ENCODE results near the gene MAJIN. TPM values are rescaled to one million over a fixed set of nuclear protein-coding genes. Genes with fewer than 3 reads are reported as not detected.
A peak's percentile ranks its signal among the peaks of the same experiment; 100 is the strongest.

The MAJIN gene
- total and polyA plus RNA-seq, 9 of the 15 experiments (the other 6 are each of a cell fraction or from before 2014, with no cell fraction given), result 0.17 to 0.83 (median 0.24) TPM; not detected in 2

MicroRNAs encoded within 50 kb of the gene (microRNA counts, 767-probe panel; counts per million panel counts)
- microRNA hsa-miR-192-5p, result 3,352 counts per million, percentile 74 among the panel's probes with 10 or more counts

Small RNA genes lying within 50 kb of the gene (microRNA-seq; reads per million reads assigned to microRNA genes)
- gene MIR6749 (ENCODE audit: borderline microRNAs expressed) (not detected), gene MIR6750 (ENCODE audit: borderline microRNAs expressed) (0.55 reads per million), gene MIR6879 (ENCODE audit: borderline microRNAs expressed) (0.27 reads per million)

Small RNA genes lying within 50 kb of the gene (small RNA-seq; reads per million reads assigned to genes)
- gene MIR6749, result not detected
- gene MIR6750, result not detected
- not detected for gene MIR6879

Other genes starting within 250 kb of the MAJIN start
Only the 7 nearest of the 26 such genes appear.
- 22.2 and 22.4 TPM in 2 replicates for gene ATG2A, start 54.9 kb downstream of the MAJIN start, total RNA-seq (2014; rRNA removed)
- gene ATG2A, start 54.9 kb downstream of the MAJIN start, total RNA-seq (2014; rRNA removed; fragmentation: Illumina TruSeq; extraction: Trizol), result 3.2 and 3.6 TPM in 2 replicates
- 6.2 and 7.7 TPM in 2 replicates for gene ATG2A, start 54.9 kb downstream of the MAJIN start, total RNA-seq (2015; rRNA removed; fragmentation: Illumina TruSeq; extraction: Trizol)
- gene ATG2A, start 54.9 kb downstream of the MAJIN start, total RNA-seq (2021), result 37.7 and 45.9 TPM in 2 replicates
- gene ATG2A, start 54.9 kb downstream of the MAJIN start, polyA plus RNA-seq (2011; rRNA removed), result 4.6 and 11.2 TPM in 2 replicates
- 5.2 and 15.8 TPM in 2 replicates for gene ATG2A, start 54.9 kb downstream of the MAJIN start, polyA plus RNA-seq (2014; fragmentation: Illumina TruSeq; extraction: Trizol)
- gene ATG2A, start 54.9 kb downstream of the MAJIN start, polyA plus RNA-seq (2014; fragmentation: Nextera tagmentation; extraction: Ambion mirVana), result under 1 TPM; 0.25 to 0.53 TPM
- 21.0 and 21.6 TPM in 2 replicates for gene ATG2A, start 54.9 kb downstream of the MAJIN start, polyA plus RNA-seq (2014; rRNA removed)
- 3.3 and 5.2 TPM in 2 replicates for gene PPP2R5B, start 47.4 kb downstream of the MAJIN start, total RNA-seq (2014; rRNA removed)
- 1.8 and 3.2 TPM in 2 replicates for gene PPP2R5B, start 47.4 kb downstream of the MAJIN start, total RNA-seq (2014; rRNA removed; fragmentation: Illumina TruSeq; extraction: Trizol)
- gene PPP2R5B, start 47.4 kb downstream of the MAJIN start, total RNA-seq (2015; rRNA removed; fragmentation: Illumina TruSeq; extraction: Trizol), result 2.5 and 2.6 TPM in 2 replicates
- gene PPP2R5B, start 47.4 kb downstream of the MAJIN start, total RNA-seq (2021), result 6.4 and 7.8 TPM in 2 replicates
- 7.3 and 11.1 TPM in 2 replicates for gene PPP2R5B, start 47.4 kb downstream of the MAJIN start, polyA plus RNA-seq (2011; rRNA removed)
- gene PPP2R5B, start 47.4 kb downstream of the MAJIN start, polyA plus RNA-seq (2014; fragmentation: Illumina TruSeq; extraction: Trizol), result 5.1 and 5.2 TPM in 2 replicates
- gene PPP2R5B, start 47.4 kb downstream of the MAJIN start, polyA plus RNA-seq (2014; fragmentation: Nextera tagmentation; extraction: Ambion mirVana), result under 1 TPM; 0.10 to 0.13 TPM
- 5.1 and 6.1 TPM in 2 replicates for gene PPP2R5B, start 47.4 kb downstream of the MAJIN start, polyA plus RNA-seq (2014; rRNA removed)
- not detected in 2 replicates for gene GPHA2, start 36.2 kb downstream of the MAJIN start, total RNA-seq (2014; rRNA removed)
- not detected in 2 replicates for gene GPHA2, start 36.2 kb downstream of the MAJIN start, total RNA-seq (2014; rRNA removed; fragmentation: Illumina TruSeq; extraction: Trizol)
- gene GPHA2, start 36.2 kb downstream of the MAJIN start, total RNA-seq (2015; rRNA removed; fragmentation: Illumina TruSeq; extraction: Trizol), result 0.22 TPM in 1 of 2 replicates, not detected in the other
- not detected in 2 replicates for gene GPHA2, start 36.2 kb downstream of the MAJIN start, total RNA-seq (2021)
- not detected in 2 replicates for gene GPHA2, start 36.2 kb downstream of the MAJIN start, polyA plus RNA-seq (2011; rRNA removed)
- not detected in 2 replicates for gene GPHA2, start 36.2 kb downstream of the MAJIN start, polyA plus RNA-seq (2014; fragmentation: Illumina TruSeq; extraction: Trizol)
- under 1 TPM in 1 of 2 experiments, not detected in 1; 0.17 TPM for gene GPHA2, start 36.2 kb downstream of the MAJIN start, polyA plus RNA-seq (2014; fragmentation: Nextera tagmentation; extraction: Ambion mirVana)
- 1.4 TPM in 1 of 2 replicates, not detected in the other for gene GPHA2, start 36.2 kb downstream of the MAJIN start, polyA plus RNA-seq (2014; rRNA removed)
- 7.0 and 7.3 TPM in 2 replicates for gene BATF2, start 24.9 kb upstream of the MAJIN start, total RNA-seq (2014; rRNA removed)
- 2.5 and 3.1 TPM in 2 replicates for gene BATF2, start 24.9 kb upstream of the MAJIN start, total RNA-seq (2014; rRNA removed; fragmentation: Illumina TruSeq; extraction: Trizol)
- gene BATF2, start 24.9 kb upstream of the MAJIN start, total RNA-seq (2015; rRNA removed; fragmentation: Illumina TruSeq; extraction: Trizol), result 4.4 and 4.8 TPM in 2 replicates
- 8.7 TPM in 2 replicates for gene BATF2, start 24.9 kb upstream of the MAJIN start, total RNA-seq (2021)
- 7.2 and 9.0 TPM in 2 replicates for gene BATF2, start 24.9 kb upstream of the MAJIN start, polyA plus RNA-seq (2011; rRNA removed)
- gene BATF2, start 24.9 kb upstream of the MAJIN start, polyA plus RNA-seq (2014; fragmentation: Illumina TruSeq; extraction: Trizol), result 8.9 and 10.0 TPM in 2 replicates
- gene BATF2, start 24.9 kb upstream of the MAJIN start, polyA plus RNA-seq (2014; fragmentation: Nextera tagmentation; extraction: Ambion mirVana), result 1 to 10 TPM; 1.7 to 1.9 TPM
- 5.2 and 6.4 TPM in 2 replicates for gene BATF2, start 24.9 kb upstream of the MAJIN start, polyA plus RNA-seq (2014; rRNA removed)
- 141 and 204 TPM in 2 replicates for gene ARL2, start 42.1 kb upstream of the MAJIN start, total RNA-seq (2014; rRNA removed)
- gene ARL2, start 42.1 kb upstream of the MAJIN start, total RNA-seq (2014; rRNA removed; fragmentation: Illumina TruSeq; extraction: Trizol), result 39.9 and 48.4 TPM in 2 replicates
- gene ARL2, start 42.1 kb upstream of the MAJIN start, total RNA-seq (2015; rRNA removed; fragmentation: Illumina TruSeq; extraction: Trizol), result 88.1 and 90.6 TPM in 2 replicates
- gene ARL2, start 42.1 kb upstream of the MAJIN start, total RNA-seq (2021), result 101 and 112 TPM in 2 replicates
- 114 and 171 TPM in 2 replicates for gene ARL2, start 42.1 kb upstream of the MAJIN start, polyA plus RNA-seq (2011; rRNA removed)
- 92.2 and 138 TPM in 2 replicates for gene ARL2, start 42.1 kb upstream of the MAJIN start, polyA plus RNA-seq (2014; fragmentation: Illumina TruSeq; extraction: Trizol)
- 10 to 100 TPM in 1 of 2 experiments, 1 to 10 TPM in 1; 5.7 to 32.6 TPM for gene ARL2, start 42.1 kb upstream of the MAJIN start, polyA plus RNA-seq (2014; fragmentation: Nextera tagmentation; extraction: Ambion mirVana)
- 154 and 169 TPM in 2 replicates for gene ARL2, start 42.1 kb upstream of the MAJIN start, polyA plus RNA-seq (2014; rRNA removed)
- gene SNX15, start 55.3 kb upstream of the MAJIN start, total RNA-seq (2014; rRNA removed), result 18.3 and 33.3 TPM in 2 replicates
- gene SNX15, start 55.3 kb upstream of the MAJIN start, total RNA-seq (2014; rRNA removed; fragmentation: Illumina TruSeq; extraction: Trizol), result 6.9 and 8.3 TPM in 2 replicates
- 14.9 and 15.2 TPM in 2 replicates for gene SNX15, start 55.3 kb upstream of the MAJIN start, total RNA-seq (2015; rRNA removed; fragmentation: Illumina TruSeq; extraction: Trizol)
- gene SNX15, start 55.3 kb upstream of the MAJIN start, total RNA-seq (2021), result 21.3 and 27.8 TPM in 2 replicates
- gene SNX15, start 55.3 kb upstream of the MAJIN start, polyA plus RNA-seq (2011; rRNA removed), result 4.5 and 13.3 TPM in 2 replicates
- gene SNX15, start 55.3 kb upstream of the MAJIN start, polyA plus RNA-seq (2014; fragmentation: Illumina TruSeq; extraction: Trizol), result 20.1 and 24.7 TPM in 2 replicates
- gene SNX15, start 55.3 kb upstream of the MAJIN start, polyA plus RNA-seq (2014; fragmentation: Nextera tagmentation; extraction: Ambion mirVana), result 1 to 10 TPM; 1.8 to 2.8 TPM
- gene SNX15, start 55.3 kb upstream of the MAJIN start, polyA plus RNA-seq (2014; rRNA removed), result 18.2 and 19.5 TPM in 2 replicates
- 21.2 and 27.0 TPM in 2 replicates for gene SAC3D1, start 69.1 kb upstream of the MAJIN start, total RNA-seq (2014; rRNA removed)
- 2.4 and 5.1 TPM in 2 replicates for gene SAC3D1, start 69.1 kb upstream of the MAJIN start, total RNA-seq (2014; rRNA removed; fragmentation: Illumina TruSeq; extraction: Trizol)
- 14.8 and 17.0 TPM in 2 replicates for gene SAC3D1, start 69.1 kb upstream of the MAJIN start, total RNA-seq (2015; rRNA removed; fragmentation: Illumina TruSeq; extraction: Trizol)
- 35.2 and 35.7 TPM in 2 replicates for gene SAC3D1, start 69.1 kb upstream of the MAJIN start, total RNA-seq (2021)
- 5.8 and 7.6 TPM in 2 replicates for gene SAC3D1, start 69.1 kb upstream of the MAJIN start, polyA plus RNA-seq (2011; rRNA removed)
- 4.0 and 9.0 TPM in 2 replicates for gene SAC3D1, start 69.1 kb upstream of the MAJIN start, polyA plus RNA-seq (2014; fragmentation: Illumina TruSeq; extraction: Trizol)
- under 1 TPM; 0.20 to 0.80 TPM for gene SAC3D1, start 69.1 kb upstream of the MAJIN start, polyA plus RNA-seq (2014; fragmentation: Nextera tagmentation; extraction: Ambion mirVana)
- 23.8 and 25.4 TPM in 2 replicates for gene SAC3D1, start 69.1 kb upstream of the MAJIN start, polyA plus RNA-seq (2014; rRNA removed)

Measured in K562 (cell line).